Esophagus squamous epithelium (tissue), 5 donors: Measurements from ENCODE around the gene BANF1. TPM values are rescaled to one million over a fixed set of nuclear protein-coding genes. Genes with fewer than 3 reads are reported as not detected.
A peak's percentile ranks its signal among the peaks of the same experiment; 100 is the strongest.

ENCODE experiments used
- DNase-seq: peaks from one replicate; lab custom pipeline; 2025; lab: John Stamatoyannopoulos, UW
- H3K27ac ChIP-seq, 4 donors: fragments of 200-600 bp; sonication (generic); one replicate each; pipeline ENCODE4 v1.5.1; 2016 to 2019; ENCODE audit warnings: mild to moderate bottlenecking in 1 of 4
- H3K27me3 ChIP-seq, 4 donors: fragments of 200-600 bp; sonication (generic); 1 replicate in 3 of 4; 2 replicates in 1 of 4; pipeline versions ENCODE4 v1.5.1 to v1.6.0; 2017 to 2021; ENCODE audit warnings: antibody characterized with exemption in 1 of 4
- H3K36me3 ChIP-seq, 3 donors: fragments of 200-600 bp; sonication (generic); one replicate each; pipeline ENCODE4 v1.5.1; 2016 to 2019
- H3K4me1 ChIP-seq, 3 donors: fragments of 200-600 bp; sonication (generic); one replicate each; pipeline ENCODE4 v1.5.1; 2017 to 2019
- H3K4me3 ChIP-seq, 4 donors: fragments of 200-600 bp; sonication (generic); 1 replicate in 3 of 4; 2 replicates in 1 of 4; pipeline ENCODE4 v1.5.1; 2016 to 2019; ENCODE audit warnings: mild to moderate bottlenecking in 2 of 4, moderate library complexity in 1 of 4
- H3K9me3 ChIP-seq, 3 donors: fragments of 200-600 bp; sonication (generic); one replicate each; pipeline ENCODE4 v1.5.1; 2016 to 2019
- CTCF ChIP-seq, 6 experiments: fragments of 450-650 bp in 4 of 6; fragments of 200-600 bp in 2 of 6; sonication (generic) in 2 of 6; IDR thresholded peaks; one replicate each; pipeline ENCODE4 v1.5.1; 2016 to 2019; ENCODE audit warnings: antibody characterized with exemption in 6 of 6, mild to moderate bottlenecking in 4 of 6, moderate library complexity in 4 of 6
- POLR2A ChIP-seq, 4 donors: fragments of 450-650 bp; IDR thresholded peaks; one replicate each; pipeline ENCODE4 v1.6.1; 2017; ENCODE audit warnings: antibody characterized with exemption in 4 of 4, mild to moderate bottlenecking in 4 of 4, moderate library complexity in 3 of 4
- WGBS, 2 donors: methylation state at CpG; one replicate each; pipeline ENCODE4 v1.1.5; 2018; 5-methylcytosine and 5-hydroxymethylcytosine counted together
- intact Hi-C: fragments of 100-400 bp; cut with DNase I; formaldehyde crosslinking; loops from one replicate; pipeline ENCODE4 v1.15.0; 2022
- total RNA-seq, 4 donors: library from RNA; depleted of rRNA; stranded (reverse); fragments of >200 nt; gene quantifications; one replicate each; pipeline ENCODE4 v1.1.0, GENCODE V29; 2016
- donor health status: DM: yes; HTN: yes; CAD: no.

BANF1 gene
- total RNA-seq, 4 donors from 2014 or later = 29.1 to 52.3 (median 41.9) TPM

- intact Hi-C loops = no loop called here
- Histone ChIP-seq H3K27ac (peak overlapping the region; percentile 86 to 95 (median 94)), H3K27me3 (peaks cover 0 to under 1% (median 0%) of the 10 kb centered on the region in 4 donors), H3K9me3 (no peaks in the 10 kb centered on the region), H3K4me3 (peak overlapping the region; percentile 64 to 98 (median 86)), H3K36me3 (peaks cover 15 to 22% (median 18%) of the 10 kb centered on the region in 3 donors), H3K4me1 (peaks cover 17 to 33% (median 24%) of the 10 kb centered on the region in 3 donors)
- no peak for TF ChIP-seq POLR2A (IDR thresholded peaks at IDR 0.05)
- no peak for TF ChIP-seq CTCF (IDR thresholded peaks at IDR 0.05)
- 35 to 41% methylated on average over 13 of the region's 16 CpGs for WGBS, 2 donors
- no peak for DNase-seq
Observed at GRCh38 chr11:65960824-65961266, 41.5 kb upstream of the BANF1 start.

- peak in 2 of 4 donors; percentile 53 to 75 for TF ChIP-seq POLR2A (IDR thresholded peaks at IDR 0.05)
- peak in 1 of 6 experiments; percentile 42 for TF ChIP-seq CTCF (IDR thresholded peaks at IDR 0.05)
- intact Hi-C loops = no loop called here
- H3K27me3 ChIP-seq = no peaks in the 10 kb centered on the region
- peak within 1 kb of the TSS; percentile 64 to 98 (median 86) for H3K4me3 ChIP-seq
- H3K4me1 ChIP-seq = peaks cover 17 to 33% (median 24%) of the 10 kb centered on the region in 3 donors
- WGBS, 2 donors = 0 to 1% methylated on average over 14 to 28 of the region's 97 CpGs
- peak; percentile 87 for DNase-seq
- H3K36me3 ChIP-seq = peaks cover 22 to 28% (median 24%) of the 10 kb centered on the region in 3 donors
- peak within 1 kb of the TSS; percentile 86 to 95 (median 94) for H3K27ac ChIP-seq
- H3K9me3 ChIP-seq = no peaks in the 10 kb centered on the region
Observed at GRCh38 chr11:65961267-65962140, 40.8 kb upstream of the BANF1 start, which contains the start of gene SART1. Gene SART1 (plus strand): TSS chr11:65961734. CDS start chr11:65961781, 47 bp downstream.

GRCh38 chr11:65962141-65962564 lies 40.1 kb upstream of the BANF1 start:
- intact Hi-C loops = no loop called here
- WGBS, 2 donors = 14 to 22% methylated on average over 5 of the region's 13 CpGs
- peak overlapping the region; percentile 86 to 95 (median 94) for H3K27ac ChIP-seq
- H3K36me3 ChIP-seq = peaks cover 28 to 35% (median 31%) of the 10 kb centered on the region in 3 donors
- H3K4me1 ChIP-seq = peaks cover 17 to 33% (median 24%) of the 10 kb centered on the region in 3 donors
- no peaks in the 10 kb centered on the region for H3K9me3 ChIP-seq
- peak overlapping the region; percentile 64 to 98 (median 86) for H3K4me3 ChIP-seq
- no peak for DNase-seq
- TF ChIP-seq CTCF (IDR thresholded peaks at IDR 0.05) (no peak), POLR2A (IDR thresholded peaks at IDR 0.05) (no peak)
- H3K27me3 ChIP-seq = no peaks in the 10 kb centered on the region

- H3K9me3 ChIP-seq = no peaks in the 10 kb centered on the region
- peaks cover 35 to 62% (median 48%) of the 10 kb centered on the region in 3 donors for H3K36me3 ChIP-seq
- H3K27ac ChIP-seq = no peak overlapping the region
- DNase-seq = no peak
- no peak for TF ChIP-seq CTCF (IDR thresholded peaks at IDR 0.05)
- no peak for TF ChIP-seq POLR2A (IDR thresholded peaks at IDR 0.05)
- H3K4me1 ChIP-seq = peaks cover 17 to 46% (median 24%) of the 10 kb centered on the region in 3 donors
- no CpG with 5 or more reads among the region's 10 CpGs for WGBS, 2 donors
- H3K4me3 ChIP-seq = no peak overlapping the region
- intact Hi-C loops = no loop called here
- H3K27me3 ChIP-seq = no peaks in the 10 kb centered on the region
Observed at GRCh38 chr11:65964906-65965305, 37.4 kb upstream of the BANF1 start.
